Hypothalamus (tissue), 51 donors: ENCODE data around the gene DLX6.

Source experiments
- DNase-seq, 51 donors: peaks; one replicate each; lab custom pipeline; 2025; lab: John Stamatoyannopoulos, UW

DLX6 gene

GRCh38 chr7:96995406-96996110 is 9.8 kb upstream of the DLX6 start:
- no peak for DNase-seq

GRCh38 chr7:96996111-96996957 is 9.0 kb upstream of the DLX6 start:
- no peak for DNase-seq

- DNase-seq: no peak
These were observed 8.3 kb upstream of the DLX6 start for GRCh38 chr7:96996958-96997511.

GRCh38 chr7:96997512-96998032 is 7.8 kb upstream of the DLX6 start:
- no peak for DNase-seq

GRCh38 chr7:96998333-96998732 is 7.0 kb upstream of the DLX6 start:
- DNase-seq: no peak

GRCh38 chr7:96998744-96999143 is 6.6 kb upstream of the DLX6 start:
- no peak for DNase-seq

- DNase-seq: no peak
These were observed 4.1 kb upstream of the DLX6 start for GRCh38 chr7:97001221-97001620.

- DNase-seq: no peak
These were observed 3.4 kb upstream of the DLX6 start for GRCh38 chr7:97001656-97002554.

GRCh38 chr7:97002555-97003261 is 2.6 kb upstream of the DLX6 start:
- no peak for DNase-seq

GRCh38 chr7:97003262-97004246 is 1.8 kb upstream of the DLX6 start:
- DNase-seq: no peak

GRCh38 chr7:97004247-97005182 is 838 bp upstream of the DLX6 start:
- DNase-seq: no peak

- no peak for DNase-seq
These were observed 882 bp downstream of the DLX6 start for GRCh38 chr7:97006055-97006815.

GRCh38 chr7:97006816-97007582 is 1.6 kb downstream of the DLX6 start:
- no peak for DNase-seq

GRCh38 chr7:97007583-97007861 is 2.2 kb downstream of the DLX6 start:
- DNase-seq: no peak

- DNase-seq: no peak
These were observed 3.0 kb downstream of the DLX6 start for GRCh38 chr7:97008275-97008917.
